Measurements from ENCODE around the gene WDR62. TPM values are rescaled to one million over a fixed set of nuclear protein-coding genes. Genes with fewer than 3 reads are reported as not detected.

WDR62 gene
- total RNA-seq, 1 experiment from 2014 or later, result 30.0 TPM

DNA sequence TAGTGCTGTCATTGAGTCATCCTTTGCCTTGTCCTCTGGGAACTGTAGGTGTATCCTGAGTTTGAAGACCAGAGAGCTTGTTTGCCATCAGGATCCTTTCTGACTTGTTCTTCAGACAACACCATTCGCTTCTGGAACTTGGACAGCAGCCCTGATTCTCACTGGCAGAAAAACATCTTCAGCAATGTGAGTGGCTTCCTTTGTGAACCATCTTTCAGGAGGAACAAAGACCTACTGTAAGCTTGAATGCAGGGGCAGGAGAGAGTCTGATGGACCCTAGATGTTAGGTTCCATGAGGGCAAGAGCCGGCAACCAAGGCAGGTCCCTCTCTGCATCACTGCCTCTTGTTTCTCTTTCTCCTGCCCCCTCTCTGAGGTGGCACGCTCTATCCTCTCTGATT lies 26.7 kb downstream of the WDR62 start:
- H4K5ac ChIP-seq (ENCODE audit: insufficient read length, low read depth, low read length), result no peak overlapping the region
- DNase-seq, result no peak
- H3K9me3 Mint-ChIP-seq, result no peaks in the 10 kb centered on the region
- no peak overlapping the region for H3K18ac ChIP-seq (ENCODE audit: insufficient read length, low read depth, low read length)
- H4K8ac ChIP-seq (replicated peaks; ENCODE audit: insufficient read length, low read depth, low read length), result no peak overlapping the region
- no peaks in the 10 kb centered on the region for H3K27me3 ChIP-seq (ENCODE audit: insufficient read depth, low read length)
- H3K14ac ChIP-seq (ENCODE audit: insufficient read depth, low read length), result no peak overlapping the region
- no CpG with 5 or more reads among the region's 3 CpGs for WGBS (ENCODE audit: extremely low coverage, insufficient read length, low lambda C conversion rate)
- H3K27ac Mint-ChIP-seq, result no peak overlapping the region
- H4K20me1 ChIP-seq (ENCODE audit: control insufficient read depth, insufficient read depth, insufficient read length), result peaks cover 2% of the 10 kb centered on the region
- H3K23ac ChIP-seq (ENCODE audit: insufficient read length, low read depth, low read length), result no peak overlapping the region
- H3K4me1 ChIP-seq (ENCODE audit: insufficient read depth, low read length), result no peaks in the 10 kb centered on the region
- H2BK120ac ChIP-seq (ENCODE audit: low read depth, low read length, poor library complexity, severe bottlenecking), result no peak overlapping the region
- H2BK5ac ChIP-seq (ENCODE audit: insufficient read length, low read length), result no peak overlapping the region
- H3K9ac ChIP-seq (ENCODE audit: extremely low read depth, insufficient read length, low read length), result no peak overlapping the region
- no peak overlapping the region for H2BK12ac ChIP-seq (ENCODE audit: insufficient read length, low read depth, low read length)
- H3K56ac ChIP-seq (ENCODE audit: insufficient read length, low read depth, low read length), result no peak overlapping the region
- H2BK15ac ChIP-seq (ENCODE audit: low read depth, low read length), result no peak overlapping the region
- no peaks in the 10 kb centered on the region for H3K79me2 ChIP-seq (ENCODE audit: insufficient read depth, low read length)
- H3K4me2 ChIP-seq (ENCODE audit: insufficient read depth, insufficient read length, low read length), result no peak overlapping the region
- H3K36me3 Mint-ChIP-seq (ENCODE audit: insufficient read depth in 1 of 3, low read depth in 3 of 3), result peaks cover 51 to 77% (median 69%) of the 10 kb centered on the region in 3 experiments; a peak in 6 of 7 replicates
- H3T11ph ChIP-seq (ENCODE audit: low read length), result no peak overlapping the region
- no peak overlapping the region for H2BK20ac ChIP-seq (ENCODE audit: low read depth, low read length, poor library complexity, severe bottlenecking)
- H3K9me3 ChIP-seq (ENCODE audit: control insufficient read depth, low read depth, low read length), result no peaks in the 10 kb centered on the region
- H3K4me1 Mint-ChIP-seq, result no peaks in the 10 kb centered on the region
- H3K23me2 ChIP-seq (ENCODE audit: insufficient read length, low read depth, low read length, poor library complexity, severe bottlenecking), result no peaks in the 10 kb centered on the region
- H3K27me3 Mint-ChIP-seq (ENCODE audit: low read depth), result no peaks in the 10 kb centered on the region
- no peak overlapping the region for H3K4ac ChIP-seq (ENCODE audit: low read depth, low read length)
- no peak overlapping the region for H3K27ac ChIP-seq (ENCODE audit: insufficient read length, low read depth, low read length)
- H3K4me3 Mint-ChIP-seq, result no peak overlapping the region
- no peak overlapping the region for H2AFZ ChIP-seq (ENCODE audit: low read length)
- no peak overlapping the region for H2AK5ac ChIP-seq (ENCODE audit: insufficient read length, low read length)
- no peak overlapping the region for H4K91ac ChIP-seq (ENCODE audit: insufficient read length, low read depth, low read length)
- H3K79me1 ChIP-seq (ENCODE audit: insufficient read depth, low read depth, low read length, poor library complexity, severe bottlenecking), result no peaks in the 10 kb centered on the region
- TF ChIP-seq, protein P1, sequence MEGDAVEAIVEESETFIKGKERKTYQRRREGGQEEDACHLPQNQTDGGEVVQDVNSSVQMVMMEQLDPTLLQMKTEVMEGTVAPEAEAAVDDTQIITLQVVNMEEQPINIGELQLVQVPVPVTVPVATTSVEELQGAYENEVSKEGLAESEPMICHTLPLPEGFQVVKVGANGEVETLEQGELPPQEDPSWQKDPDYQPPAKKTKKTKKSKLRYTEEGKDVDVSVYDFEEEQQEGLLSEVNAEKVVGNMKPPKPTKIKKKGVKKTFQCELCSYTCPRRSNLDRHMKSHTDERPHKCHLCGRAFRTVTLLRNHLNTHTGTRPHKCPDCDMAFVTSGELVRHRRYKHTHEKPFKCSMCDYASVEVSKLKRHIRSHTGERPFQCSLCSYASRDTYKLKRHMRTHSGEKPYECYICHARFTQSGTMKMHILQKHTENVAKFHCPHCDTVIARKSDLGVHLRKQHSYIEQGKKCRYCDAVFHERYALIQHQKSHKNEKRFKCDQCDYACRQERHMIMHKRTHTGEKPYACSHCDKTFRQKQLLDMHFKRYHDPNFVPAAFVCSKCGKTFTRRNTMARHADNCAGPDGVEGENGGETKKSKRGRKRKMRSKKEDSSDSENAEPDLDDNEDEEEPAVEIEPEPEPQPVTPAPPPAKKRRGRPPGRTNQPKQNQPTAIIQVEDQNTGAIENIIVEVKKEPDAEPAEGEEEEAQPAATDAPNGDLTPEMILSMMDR (conservative IDR thresholded peaks at IDR 0.05), result no peak

All from H9 (cell line).